HG02759 (cell line): ENCODE results near the gene AFAP1L2.

Source experiments
- ATAC-seq: cut with Tn5 transposase; IDR thresholded peaks from one replicate; pipeline ENCODE4 v1.9.1; 2021; ENCODE audit warnings: mild to moderate bottlenecking, moderate library complexity; ENCODE audit not compliant: unreplicated experiment

AFAP1L2 gene

DNA sequence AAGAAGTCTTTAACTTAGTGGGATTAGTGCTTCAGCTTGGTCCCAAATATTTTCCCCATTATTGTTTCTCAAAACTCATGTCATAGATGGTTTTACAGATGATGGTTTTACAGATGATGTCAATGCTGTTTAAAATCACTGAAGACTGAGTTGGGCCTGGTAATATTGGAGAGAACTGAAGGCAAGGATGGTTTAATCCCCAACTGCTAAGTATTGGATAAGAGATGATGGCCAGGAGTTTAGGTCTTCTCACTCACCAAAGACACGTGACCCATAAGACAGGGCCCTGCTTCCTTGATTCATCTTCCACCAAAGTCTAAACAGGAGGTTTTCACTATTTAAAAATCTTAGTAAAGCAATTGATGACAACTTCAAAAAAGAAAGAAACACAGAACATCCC lies 108.9 kb downstream of the AFAP1L2 start:
- ATAC-seq = no peak

DNA sequence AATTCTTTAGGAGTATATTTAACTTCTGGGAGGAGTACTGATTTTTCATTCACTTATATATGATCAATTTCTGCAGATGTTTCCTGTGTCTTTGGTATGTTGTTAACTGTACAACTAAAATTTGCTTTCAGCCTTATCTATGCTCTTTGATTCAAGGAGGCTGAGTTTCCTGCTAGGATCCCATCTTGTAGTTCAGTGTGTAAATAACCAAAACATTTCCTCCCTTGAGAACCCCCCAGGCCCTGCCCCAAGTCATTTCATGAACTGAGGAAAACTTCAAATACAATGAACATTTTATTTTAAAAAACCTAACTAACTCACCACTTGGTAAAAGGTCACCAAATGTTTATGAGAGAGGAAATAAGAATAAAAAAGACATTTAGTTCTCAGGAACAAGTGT lies 109.8 kb downstream of the AFAP1L2 start:
- no peak for ATAC-seq

DNA sequence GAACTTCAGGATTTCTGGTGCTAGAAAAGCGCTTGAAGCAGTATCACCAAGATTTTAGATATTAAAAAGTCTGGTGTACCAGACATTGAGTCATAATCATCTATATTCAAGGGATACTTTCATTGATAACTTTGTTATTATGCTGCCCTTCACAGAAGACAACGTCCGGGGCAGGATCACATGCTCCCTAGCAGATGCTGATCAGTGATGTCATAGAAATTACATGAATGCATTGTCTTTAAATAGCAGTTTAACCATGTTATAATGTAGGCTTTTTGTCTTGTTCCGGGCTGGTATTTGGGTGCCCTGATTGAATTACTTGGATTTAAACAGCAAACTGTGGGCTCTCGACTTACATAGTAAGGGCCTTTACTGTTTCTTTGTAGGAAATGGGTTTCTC lies 111.2 kb downstream of the AFAP1L2 start:
- no peak for ATAC-seq

DNA sequence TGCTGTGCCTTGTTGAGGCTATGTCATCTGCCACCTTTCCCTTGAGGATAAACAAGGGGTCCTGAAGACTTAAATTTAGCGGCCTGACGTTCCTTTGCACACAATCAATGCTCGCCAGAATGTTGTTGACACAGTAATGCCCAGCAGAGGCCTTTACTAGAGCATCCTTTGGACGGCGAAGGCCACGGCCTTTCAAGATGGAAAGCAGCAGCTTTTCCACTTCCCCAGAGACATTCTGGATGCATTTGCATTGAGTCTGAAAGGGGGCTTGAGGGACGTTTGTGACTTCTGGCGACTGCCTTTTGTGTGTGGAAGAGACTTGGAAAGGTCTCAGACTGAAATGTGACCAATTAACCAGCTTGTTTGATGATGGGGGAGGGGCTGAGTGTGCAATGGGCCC lies 112.8 kb downstream of the AFAP1L2 start:
- no peak for ATAC-seq

DNA sequence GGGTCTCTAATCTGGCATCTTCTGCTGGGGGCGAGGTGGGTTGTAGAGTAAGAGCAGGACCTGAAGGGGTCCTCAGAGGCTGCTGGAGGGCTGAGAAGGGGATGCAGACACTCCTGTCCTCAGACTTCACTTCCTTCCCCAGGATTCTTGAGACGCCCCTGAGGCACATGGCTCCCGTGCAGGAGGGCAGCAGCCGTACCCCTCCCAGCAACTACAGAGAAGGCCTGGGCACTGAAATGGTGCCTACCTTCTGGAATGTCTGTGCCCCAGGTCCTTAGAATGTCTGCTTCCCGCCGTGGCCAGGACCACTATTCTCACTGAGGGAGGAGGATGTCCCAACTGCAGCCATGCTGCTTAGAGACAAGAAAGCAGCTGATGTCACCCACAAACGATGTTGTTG lies 113.2 kb downstream of the AFAP1L2 start:
- no peak for ATAC-seq

DNA sequence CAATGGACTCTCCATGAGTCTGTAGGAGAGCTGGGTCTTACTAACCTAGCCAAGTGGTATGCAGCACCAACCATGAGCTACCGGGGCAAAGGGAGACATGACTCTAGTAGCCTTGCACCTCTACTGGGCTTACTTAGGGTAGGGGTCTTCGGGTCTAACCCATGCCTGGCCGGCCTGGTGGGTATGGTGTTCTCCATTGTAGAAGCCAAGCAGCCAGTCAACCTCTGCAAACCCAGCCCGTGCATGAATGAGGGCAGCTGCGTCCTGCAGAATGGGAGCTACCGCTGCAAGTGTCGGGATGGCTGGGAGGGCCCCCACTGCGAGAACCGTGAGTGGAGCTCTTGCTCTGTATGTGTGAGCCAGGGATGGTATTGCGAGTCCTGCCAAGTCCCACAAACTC lies 114.3 kb downstream of the AFAP1L2 start:
- no peak for ATAC-seq

DNA sequence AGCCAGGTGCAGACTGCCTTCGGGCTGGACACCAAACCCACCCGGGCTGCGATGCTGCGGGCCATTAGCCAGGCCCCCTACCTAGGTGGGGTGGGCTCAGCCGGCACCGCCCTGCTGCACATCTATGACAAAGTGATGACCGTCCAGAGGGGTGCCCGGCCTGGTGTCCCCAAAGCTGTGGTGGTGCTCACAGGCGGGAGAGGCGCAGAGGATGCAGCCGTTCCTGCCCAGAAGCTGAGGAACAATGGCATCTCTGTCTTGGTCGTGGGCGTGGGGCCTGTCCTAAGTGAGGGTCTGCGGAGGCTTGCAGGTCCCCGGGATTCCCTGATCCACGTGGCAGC lies 115.2 kb downstream of the AFAP1L2 start:
- ATAC-seq = no peak

DNA sequence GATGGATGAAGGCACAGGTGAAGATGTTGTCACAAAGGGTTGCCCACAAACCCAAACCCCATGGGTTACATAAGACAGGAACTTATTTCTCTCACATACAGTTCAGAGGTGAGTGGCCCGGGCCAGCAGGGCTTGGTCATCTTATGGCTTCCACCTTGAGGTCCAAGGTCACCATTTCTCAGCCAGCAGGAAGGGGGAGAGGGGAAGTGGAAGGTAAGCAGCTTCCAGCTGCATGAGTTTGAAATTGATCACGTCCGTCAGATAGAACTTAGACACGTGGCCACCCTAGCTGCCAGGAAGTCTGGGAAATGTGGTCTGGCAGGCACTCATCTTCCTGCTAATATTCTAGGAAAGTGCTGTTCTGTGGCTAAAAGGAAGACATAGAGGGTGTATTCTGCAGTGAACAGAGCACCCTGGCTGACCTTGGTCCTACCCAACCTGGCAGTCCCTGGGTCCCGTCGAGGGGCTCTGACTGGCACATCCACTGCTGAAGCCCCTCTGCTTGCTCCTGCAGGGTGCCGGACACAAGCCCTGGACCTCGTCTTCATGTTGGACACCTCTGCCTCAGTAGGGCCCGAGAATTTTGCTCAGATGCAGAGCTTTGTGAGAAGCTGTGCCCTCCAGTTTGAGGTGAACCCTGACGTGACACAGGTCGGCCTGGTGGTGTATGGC lies 115.7 kb downstream of the AFAP1L2 start:
- ATAC-seq = no peak

DNA sequence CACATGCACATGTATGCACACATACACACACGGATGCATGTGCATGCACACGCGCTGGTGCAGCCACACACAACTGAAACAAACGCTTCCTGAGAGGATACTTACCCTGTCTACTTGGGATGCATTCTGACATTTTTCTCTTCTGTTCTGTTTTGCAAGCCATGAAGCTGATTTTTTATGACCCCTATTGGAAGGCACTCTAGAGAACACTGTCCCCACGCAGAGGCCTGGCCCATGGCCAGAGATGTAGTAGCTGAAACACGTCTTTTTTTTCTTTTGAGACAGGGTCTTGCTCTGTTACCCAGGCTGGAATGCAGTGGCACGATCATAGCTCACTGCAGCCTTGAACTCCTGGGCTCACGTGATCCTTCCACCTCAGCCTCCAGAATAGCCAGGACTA lies 117.4 kb downstream of the AFAP1L2 start:
- no peak for ATAC-seq

DNA sequence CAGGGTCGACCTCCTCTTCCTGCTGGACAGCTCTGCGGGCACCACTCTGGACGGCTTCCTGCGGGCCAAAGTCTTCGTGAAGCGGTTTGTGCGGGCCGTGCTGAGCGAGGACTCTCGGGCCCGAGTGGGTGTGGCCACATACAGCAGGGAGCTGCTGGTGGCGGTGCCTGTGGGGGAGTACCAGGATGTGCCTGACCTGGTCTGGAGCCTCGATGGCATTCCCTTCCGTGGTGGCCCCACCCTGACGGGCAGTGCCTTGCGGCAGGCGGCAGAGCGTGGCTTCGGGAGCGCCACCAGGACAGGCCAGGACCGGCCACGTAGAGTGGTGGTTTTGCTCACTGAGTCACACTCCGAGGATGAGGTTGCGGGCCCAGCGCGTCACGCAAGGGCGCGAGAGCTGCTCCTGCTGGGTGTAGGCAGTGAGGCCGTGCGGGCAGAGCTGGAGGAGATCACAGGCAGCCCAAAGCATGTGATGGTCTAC lies 118.3 kb downstream of the AFAP1L2 start:
- ATAC-seq = no peak

DNA sequence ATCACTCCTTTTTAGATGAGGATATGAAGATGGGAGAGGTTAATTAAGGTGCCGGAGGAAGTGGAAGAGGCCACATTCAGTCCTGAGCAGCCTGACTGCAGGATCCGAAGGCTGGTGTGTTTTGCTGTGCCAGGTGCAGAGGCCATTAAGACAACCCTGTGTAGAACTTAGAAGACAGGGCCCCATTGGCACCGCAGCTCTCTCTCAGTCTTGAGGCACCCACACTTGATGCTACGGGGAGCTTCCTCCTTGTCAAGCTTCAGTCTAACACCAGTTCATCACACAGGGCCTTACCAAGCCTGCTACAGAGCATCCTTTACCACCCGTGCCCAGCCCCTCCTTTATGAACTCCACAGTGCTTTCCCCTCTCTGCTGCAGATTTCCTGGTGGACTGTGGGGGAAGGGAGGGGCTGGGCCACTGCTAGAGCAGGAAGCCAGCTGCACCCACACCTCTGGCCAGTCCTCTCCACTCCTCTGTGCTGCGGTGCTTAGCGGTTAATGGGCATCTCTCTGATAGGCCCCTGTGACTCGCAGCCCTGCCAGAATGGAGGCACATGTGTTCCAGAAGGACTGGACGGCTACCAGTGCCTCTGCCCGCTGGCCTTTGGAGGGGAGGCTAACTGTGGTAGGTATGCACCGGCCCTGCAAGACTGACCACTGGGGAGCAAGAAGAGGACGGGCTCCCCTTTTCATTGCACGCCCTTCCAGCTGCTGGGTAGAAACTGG lies 119.8 kb downstream of the AFAP1L2 start:
- ATAC-seq = no peak

DNA sequence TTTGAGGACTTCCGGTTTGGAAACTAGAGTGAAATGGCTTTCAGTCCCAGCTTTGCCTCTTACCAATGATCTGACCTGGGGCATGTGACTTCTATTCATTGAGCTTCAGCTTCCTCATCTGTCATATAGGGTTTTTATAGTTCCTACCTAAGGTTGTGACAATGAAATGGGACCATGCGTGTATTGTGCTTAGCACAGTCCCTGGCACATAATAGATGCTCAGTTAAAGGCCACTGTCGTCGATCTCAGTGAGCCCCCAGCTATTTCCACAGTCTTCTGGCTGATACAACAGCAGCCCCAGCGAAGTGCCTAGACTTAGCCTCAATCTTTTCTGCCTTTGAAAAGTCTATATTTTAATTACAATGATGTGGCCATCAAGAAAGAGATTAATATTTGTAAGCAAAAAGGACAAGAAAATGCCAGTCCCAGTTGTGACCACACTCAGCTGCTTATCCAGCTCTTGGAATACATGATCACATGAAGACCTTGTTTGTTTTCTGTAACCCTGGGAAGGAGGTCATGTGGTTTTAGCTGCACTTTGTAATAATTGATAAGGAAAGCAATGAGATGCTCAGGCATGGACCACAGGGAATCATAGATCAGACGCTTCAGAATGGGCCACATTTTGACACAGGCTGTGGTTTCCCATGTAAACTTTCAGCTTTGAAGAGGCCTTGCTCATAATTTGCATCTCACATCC lies 120.6 kb downstream of the AFAP1L2 start:
- no peak for ATAC-seq

DNA sequence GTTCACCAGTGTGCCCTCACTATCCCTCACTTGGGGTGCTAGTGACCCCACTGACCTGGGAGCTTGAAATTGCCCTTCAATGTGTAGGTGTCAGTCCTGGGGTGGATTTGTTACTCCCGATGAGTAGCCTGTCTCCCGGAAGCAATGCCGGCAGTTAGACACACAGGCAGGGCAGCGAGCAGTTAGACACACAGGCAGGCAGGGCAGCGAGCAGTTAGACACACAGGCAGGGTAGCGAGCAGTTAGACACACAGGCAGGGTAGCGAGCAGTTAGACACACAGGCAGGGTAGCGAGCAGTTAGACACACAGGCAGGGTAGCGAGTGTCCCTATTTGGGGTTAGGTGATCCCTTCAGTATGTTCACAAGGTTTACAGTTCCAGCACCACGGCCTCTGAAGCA lies 121.2 kb downstream of the AFAP1L2 start:
- ATAC-seq = no peak

DNA sequence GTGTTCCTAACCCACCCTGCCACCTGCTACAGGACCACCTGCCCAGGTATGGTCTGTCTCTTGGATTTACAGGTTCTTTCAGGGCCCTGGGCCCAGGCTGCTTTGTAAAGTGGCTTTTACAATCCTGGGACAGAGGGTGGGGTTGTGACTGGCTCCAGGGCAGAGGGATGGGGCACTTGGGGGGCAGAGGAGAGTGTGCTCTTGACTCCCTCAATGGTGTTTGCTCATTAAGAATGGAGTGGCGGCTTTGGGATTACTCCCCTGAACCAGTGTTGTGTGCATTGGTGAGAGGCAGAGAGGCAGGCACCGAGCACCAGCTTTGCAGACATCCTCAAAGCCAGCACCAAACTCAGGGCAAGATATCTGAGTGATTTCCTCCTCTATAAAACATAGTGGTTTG lies 121.8 kb downstream of the AFAP1L2 start:
- no peak for ATAC-seq

DNA sequence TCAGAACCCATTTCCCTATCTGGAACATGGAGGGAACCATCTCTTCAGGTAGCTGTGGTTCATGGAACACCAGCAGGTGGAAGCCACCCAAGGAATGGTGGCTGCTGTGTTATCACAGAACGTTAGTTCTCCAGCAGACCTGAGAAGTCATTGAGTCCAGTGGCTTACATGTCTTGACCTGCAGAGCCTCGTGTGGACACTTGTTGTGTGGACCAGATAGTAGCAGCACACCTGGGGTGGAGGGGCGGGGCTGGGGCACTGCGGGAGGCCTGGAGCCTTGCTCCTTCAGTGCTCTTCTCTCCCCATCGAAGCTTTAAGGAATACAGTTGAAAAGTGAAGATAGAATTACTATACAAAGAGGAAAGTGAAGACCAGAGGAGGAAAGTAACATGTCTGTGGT lies 122.8 kb downstream of the AFAP1L2 start:
- ATAC-seq = no peak

DNA sequence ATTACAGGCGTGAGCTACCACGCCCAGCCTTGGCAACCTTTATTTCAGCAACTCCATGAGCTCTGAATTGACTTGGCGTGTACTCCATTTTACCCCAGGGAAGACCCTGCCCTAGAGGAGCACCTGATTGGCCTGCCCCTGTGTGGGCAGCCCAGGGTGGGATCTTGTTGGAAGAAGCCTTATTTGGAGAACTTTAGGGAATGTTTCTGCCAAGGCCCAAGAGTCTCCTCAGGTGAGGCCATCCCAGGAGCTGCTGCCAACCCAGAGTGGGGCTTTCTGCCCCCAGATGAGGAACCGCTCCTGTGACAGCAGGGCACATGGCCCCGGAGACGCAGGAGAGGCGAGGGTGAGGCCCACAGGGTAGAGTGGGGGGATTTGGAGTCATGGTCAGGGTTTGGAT lies 123.3 kb downstream of the AFAP1L2 start:
- ATAC-seq = no peak

DNA sequence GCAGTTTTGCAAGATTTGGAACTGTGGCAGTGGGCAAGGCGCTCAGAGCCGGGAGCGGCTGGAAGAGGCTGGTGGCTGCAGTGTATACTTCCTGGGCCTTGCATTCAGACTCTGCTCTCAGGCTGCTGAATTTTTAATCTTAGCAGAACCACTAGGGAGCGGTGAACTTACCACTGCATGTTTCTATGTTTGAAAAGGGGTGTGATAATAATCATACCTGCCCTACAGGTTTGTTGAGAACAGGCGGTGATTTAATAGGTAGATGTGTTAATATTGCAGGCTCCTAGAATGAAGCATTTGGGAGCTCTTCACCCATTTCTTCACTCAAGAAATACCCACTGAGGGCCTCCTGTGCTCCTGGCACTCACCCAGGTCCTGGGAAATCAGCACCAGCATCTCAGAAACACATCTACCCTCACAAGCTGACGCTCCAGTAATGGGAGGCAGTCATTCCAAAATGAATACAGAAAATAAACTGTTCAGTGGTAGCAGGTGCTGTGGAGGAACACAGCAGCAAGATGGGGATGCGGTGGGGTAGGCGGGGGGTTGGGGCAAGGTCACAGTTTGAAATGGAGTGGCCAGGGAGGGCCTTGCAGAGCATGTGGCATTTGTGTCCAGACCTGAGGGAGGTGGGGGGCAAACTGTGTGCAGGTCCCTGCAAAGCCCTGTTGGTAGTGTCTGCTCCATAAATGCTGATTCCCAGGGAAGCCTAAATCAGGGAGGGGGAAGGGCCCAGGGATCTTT lies 124.2 kb downstream of the AFAP1L2 start:
- ATAC-seq = no peak

DNA sequence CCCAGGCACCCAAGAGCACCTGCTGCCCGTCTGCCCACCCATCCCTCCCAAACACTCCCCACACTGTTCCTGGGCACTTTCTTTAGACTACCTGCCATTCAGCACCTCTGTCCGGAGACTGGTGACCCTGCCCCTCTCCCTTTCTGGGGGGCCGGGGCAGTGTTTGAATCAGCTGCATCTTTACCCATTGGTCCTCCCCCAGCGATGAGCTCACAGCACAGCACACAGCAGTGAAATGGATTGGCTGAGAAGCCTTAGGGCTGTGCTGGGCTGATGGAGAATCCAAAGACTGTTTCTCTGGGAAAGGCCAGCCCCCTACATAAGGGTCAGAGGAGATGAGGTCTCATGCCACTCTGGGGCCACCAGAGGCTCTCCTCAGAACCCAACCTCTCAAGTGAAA lies 125.0 kb downstream of the AFAP1L2 start:
- ATAC-seq = no peak

DNA sequence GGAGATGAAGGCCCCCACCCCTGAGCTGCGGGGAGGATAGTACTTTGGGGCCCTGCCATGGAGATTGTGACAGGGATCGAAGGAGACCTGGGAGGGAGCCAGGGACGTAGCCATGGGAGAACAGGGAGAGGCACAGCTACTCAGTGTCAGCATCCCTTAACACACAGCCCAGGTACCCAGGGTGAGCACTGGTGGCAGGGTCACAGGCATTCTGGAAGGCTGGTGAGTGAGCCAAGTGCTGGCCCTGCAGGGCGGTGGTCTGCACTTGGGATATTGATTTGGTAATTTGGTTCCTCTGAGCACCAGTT lies 125.5 kb downstream of the AFAP1L2 start:
- no peak for ATAC-seq

DNA sequence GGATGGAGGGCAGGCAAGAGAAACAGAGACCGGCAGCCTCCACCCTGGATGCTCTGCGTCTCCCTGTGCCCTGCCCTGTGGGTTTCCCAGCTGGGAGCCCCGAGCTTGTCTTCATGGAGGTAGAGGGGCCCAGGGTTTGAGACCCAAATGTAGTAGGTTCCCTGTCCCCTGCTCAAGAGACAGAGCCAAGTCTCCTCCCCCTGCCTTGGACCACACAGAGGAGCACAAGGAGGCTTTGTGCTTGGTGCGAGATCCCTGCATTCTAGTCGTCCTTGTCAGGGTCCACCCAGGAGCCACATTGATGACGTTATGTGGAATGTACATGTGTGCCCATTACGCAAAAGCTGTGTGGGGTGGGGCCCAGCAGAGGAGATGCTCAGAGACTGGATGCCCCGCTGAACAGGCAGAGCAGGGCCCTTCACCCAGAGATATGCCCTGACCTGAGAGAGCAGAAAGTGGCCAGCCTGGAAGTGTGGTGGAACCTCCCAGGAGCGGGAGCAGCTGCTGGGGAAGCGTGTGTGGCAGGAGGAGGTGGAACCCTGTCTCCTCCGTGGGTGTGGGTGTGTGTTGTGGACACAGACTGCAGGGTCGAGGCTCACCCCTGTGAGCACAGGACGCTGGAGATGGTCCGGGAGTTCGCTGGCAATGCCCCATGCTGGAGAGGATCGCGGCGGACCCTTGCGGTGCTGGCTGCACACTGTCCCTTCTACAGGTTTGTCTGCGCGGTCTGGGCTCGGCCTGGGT lies 126.0 kb downstream of the AFAP1L2 start:
- ATAC-seq = no peak

DNA sequence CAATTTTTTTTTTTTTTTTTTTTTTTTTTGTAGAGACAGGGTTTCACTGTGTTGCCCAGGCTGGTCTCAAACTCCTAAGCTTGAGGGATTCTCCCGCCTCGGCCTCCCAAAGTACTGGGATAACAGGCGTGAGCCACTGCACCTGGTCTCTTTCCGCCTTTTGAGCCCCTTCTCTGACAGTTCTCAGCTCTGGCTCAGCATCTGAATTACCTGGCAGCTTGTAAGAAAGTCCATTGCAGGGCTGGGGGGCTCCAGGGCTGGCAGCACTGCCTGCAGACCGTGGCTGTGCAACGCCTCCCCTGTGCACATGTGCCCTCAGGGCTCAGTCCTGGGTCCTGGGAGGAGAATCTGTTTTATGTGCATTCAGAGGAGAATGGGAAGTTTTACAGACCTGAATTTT lies 127.6 kb downstream of the AFAP1L2 start:
- no peak for ATAC-seq
